HG03175 (cell line): ENCODE data around the gene BABAM2.
"Not testable (repeated sequence)": the region's sequence is repeated elsewhere in the genome, so short reads cannot be mapped to it uniquely, and the experiment has no call there.

ENCODE experiments used
- ATAC-seq: cut with Tn5 transposase; IDR thresholded peaks from one replicate; pipeline ENCODE4 v1.9.1; 2021; ENCODE audit warnings: mild to moderate bottlenecking, moderate library complexity; ENCODE audit not compliant: unreplicated experiment

Gene BABAM2

GRCh38 chr2:28365158-28365557 is 474.6 kb downstream of the BABAM2 start:
- ATAC-seq = no peak

DNA sequence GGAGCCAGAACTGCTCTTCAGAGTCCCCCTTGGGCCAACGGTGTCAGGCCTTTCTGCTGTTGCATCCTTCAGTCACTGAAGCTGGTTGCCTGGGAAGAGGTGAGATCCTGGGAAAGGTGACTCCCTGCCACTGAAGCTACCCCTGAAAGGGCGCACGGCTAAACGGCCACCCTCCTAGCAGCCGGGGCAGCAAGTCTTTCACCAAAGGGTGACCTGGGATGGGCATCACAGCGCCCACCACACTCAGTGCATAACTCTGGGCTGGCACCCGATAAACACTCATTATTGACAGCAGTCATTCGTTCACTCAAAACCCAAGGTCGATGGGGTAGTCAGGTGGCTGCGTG is 475.6 kb downstream of the BABAM2 start:
- ATAC-seq = no peak

GRCh38 chr2:28366496-28367282 is 476.2 kb downstream of the BABAM2 start:
- ATAC-seq = no peak

DNA sequence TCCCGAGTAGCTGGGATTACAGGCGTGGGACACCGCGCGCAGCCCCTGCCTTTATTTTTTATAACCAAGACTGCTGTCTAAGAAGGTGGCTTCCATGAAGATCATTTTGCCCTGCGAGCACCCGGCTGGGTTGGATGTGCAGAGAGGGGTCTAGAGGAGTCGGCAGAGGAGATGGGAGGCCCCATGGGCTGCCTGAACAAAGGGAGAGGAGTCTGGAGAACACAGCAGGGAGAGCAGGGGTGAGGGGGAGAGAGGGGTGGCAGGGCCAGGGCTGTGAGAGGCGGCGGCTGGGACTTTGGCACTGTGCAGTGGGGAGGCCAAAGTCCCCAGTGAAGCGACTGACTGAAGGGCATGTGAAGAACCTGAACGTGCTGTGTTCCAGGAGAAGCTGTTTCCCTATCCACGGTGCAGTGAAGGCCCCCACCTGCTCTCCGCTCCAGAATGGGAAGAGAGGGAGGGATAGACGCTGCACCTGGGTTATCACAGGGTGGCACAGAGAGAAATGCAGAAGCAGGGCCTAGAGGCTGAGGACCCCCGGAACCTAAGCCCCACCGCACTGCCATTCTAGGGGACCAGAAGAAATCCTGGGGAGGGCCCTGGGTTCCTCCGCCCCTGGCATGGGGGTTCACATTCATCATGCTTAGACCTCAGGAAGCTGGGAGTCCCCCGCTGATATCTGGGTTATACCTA is 477.3 kb downstream of the BABAM2 start:
- no peak for ATAC-seq

- ATAC-seq = no peak
Observed at GRCh38 chr2:28368357-28368798, 477.8 kb downstream of the BABAM2 start.

DNA sequence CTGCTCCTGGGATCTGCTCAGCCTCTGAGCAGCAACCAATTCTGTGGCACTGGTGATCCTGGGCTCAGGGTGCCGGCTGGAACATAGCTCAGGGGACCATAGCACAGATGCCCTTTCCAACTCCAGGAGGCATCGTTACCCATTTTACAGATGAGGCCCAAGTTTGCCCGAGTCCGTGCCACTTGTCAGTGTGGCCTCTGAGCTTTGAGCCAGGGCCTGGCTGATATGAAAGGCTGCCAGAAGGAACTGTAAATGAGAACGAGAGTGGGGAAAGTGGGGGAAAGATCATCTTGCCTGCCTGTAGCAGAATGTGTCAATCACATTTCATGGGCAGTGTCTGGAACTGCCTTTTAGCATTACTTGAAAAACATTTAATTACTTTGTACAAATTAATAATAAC is 478.8 kb downstream of the BABAM2 start:
- ATAC-seq = no peak

DNA sequence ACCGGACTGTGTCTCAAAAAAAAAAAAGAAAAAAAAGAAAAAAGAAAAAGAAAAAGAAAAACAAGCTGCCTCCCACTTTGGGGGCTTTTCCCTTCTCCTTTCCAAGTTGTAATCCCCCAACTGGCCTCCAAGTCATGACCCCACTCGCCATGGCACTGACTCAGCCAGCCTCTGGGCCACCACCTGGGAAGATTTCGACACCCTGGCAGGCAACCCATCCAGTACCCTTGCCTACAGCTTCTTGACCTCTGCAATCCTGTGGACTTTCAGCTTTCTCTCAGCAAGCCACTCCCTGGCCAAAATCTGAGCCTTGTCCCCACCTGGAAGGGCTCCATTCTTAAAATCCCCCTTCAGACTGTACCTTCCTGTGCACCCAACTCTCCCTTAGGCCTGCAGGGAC is 479.8 kb downstream of the BABAM2 start:
- ATAC-seq = no peak

GRCh38 chr2:28371728-28372127 is 481.2 kb downstream of the BABAM2 start:
- not testable (repeated sequence) for ATAC-seq

- no peak for ATAC-seq
Observed at GRCh38 chr2:28373854-28374253, 483.3 kb downstream of the BABAM2 start.

- no peak for ATAC-seq
Observed at GRCh38 chr2:28374331-28374730, 483.8 kb downstream of the BABAM2 start.

- no peak for ATAC-seq
Observed at GRCh38 chr2:28375236-28375635, 484.7 kb downstream of the BABAM2 start.

DNA sequence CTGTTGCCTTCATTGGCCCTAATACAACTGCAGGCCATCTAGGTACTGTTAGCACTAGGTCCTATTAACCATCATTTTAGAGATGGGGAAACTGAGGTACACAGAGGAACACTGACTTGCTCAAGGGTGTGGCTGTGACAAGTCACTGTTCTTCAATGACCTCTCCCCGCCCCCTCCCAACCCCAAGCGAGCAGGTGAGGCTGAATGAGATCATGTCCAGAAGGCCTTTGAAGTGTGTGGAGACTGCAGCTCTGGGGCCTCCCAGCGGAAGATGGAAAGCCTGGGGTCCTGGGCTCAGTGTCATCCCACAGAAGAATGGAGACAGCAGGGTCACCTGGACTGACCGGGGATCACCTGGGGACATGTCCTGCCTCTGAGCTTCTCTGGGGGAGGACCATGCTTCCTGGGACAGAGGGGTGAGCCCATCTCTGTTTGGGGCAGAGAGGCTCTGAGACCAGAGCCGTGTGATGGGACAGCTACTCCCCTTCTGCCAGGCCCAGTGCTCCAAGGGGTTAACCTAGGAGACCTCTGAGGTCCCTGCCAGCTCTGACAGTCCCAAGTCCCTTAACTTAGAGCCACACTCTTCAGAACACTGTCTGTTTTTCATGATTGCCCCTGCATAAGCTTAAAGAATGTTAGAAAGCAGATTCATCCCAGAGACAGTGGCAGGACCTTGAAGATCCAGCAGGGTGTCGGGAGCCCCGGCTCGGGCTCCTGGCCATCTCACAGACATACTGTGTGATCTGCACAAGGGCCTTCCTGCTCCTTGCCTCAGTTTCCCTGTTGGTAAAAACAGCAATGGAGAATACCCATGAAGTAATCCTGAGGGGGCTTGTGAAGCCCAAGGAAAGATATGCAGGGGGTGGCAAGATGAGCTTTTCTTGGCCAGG is 485.5 kb downstream of the BABAM2 start:
- no peak for ATAC-seq

GRCh38 chr2:28377195-28377816 is 486.8 kb downstream of the BABAM2 start:
- no peak for ATAC-seq

- ATAC-seq = no peak
Observed at GRCh38 chr2:28377984-28378678, 487.6 kb downstream of the BABAM2 start.

- ATAC-seq = no peak
Observed at GRCh38 chr2:28378679-28379584, 488.4 kb downstream of the BABAM2 start.

DNA sequence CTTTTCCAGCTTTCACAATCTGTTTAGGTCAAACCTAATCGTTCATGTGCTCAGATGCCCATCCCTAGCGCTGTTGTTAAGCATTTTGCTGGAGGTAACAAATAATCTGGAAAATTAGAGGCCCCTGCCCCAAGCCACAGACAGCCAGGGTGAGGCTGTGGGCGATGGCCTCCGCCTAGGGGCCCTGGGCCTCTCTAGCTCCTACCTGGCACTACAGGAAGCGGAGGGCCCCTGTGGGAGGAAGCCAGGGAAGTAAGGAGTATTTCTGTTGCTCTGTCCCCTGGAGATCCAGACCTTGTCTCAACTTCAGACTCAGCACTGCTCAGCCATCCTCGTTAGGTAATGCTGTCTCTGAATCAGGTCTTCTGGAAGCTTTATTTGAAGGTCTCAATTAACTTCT is 489.7 kb downstream of the BABAM2 start:
- no peak for ATAC-seq

GRCh38 chr2:28381225-28382180 is 491.0 kb downstream of the BABAM2 start:
- no peak for ATAC-seq

DNA sequence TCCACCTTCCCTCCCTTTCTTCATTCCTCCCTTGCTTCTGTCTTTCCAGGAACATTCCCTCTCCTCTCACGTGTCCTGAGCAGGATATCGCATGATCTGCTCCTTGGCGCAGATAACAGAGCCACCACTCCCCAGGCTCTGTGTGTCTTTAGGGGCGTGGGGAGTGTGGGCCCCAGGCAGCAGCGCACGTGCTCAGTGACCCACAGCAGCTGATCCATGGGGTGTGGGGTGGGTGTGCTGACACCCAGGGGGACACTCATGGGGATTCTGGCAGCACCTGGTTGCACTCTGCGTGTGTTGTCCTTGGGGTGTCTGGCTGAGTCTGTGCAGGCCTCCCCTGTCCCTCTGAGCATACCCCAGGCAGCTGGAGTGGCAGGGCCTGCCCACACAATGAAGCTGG is 492.2 kb downstream of the BABAM2 start:
- no peak for ATAC-seq
